SKM-1 (cell line): ENCODE results near the gene ZNF791.
"Not testable (repeated sequence)": the region's sequence is repeated elsewhere in the genome, so short reads cannot be mapped to it uniquely, and the experiment has no call there.

Experiments
- DNase-seq: peaks from one replicate; lab custom pipeline; 2025; ENCODE audit not compliant: unreplicated experiment; lab: John Stamatoyannopoulos, UW

Gene ZNF791

GRCh38 chr19:12628040-12629022, 17.6 kb downstream of the ZNF791 start:
- no peak for DNase-seq

DNA sequence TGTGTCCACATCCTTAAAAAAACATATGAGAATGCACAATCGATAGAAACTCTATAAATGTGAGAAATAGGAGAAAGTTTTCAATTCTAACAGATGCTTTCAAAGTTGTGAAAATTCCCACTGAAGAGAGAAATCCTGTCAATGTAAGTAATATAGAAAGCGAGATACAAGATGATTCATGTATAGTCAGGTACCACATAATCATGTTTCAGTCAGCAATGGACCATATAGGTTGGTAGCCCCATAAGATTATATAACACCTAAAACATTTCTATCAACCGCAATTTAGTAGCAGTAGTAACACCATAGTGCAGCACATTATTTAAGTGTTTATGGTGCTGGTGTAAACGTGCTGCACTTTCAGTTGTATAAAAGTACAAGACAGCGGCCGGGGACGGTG, 18.5 kb downstream of the ZNF791 start:
- DNase-seq = no peak

GRCh38 chr19:12636631-12637030, 25.9 kb downstream of the ZNF791 start:
- no peak for DNase-seq

DNA sequence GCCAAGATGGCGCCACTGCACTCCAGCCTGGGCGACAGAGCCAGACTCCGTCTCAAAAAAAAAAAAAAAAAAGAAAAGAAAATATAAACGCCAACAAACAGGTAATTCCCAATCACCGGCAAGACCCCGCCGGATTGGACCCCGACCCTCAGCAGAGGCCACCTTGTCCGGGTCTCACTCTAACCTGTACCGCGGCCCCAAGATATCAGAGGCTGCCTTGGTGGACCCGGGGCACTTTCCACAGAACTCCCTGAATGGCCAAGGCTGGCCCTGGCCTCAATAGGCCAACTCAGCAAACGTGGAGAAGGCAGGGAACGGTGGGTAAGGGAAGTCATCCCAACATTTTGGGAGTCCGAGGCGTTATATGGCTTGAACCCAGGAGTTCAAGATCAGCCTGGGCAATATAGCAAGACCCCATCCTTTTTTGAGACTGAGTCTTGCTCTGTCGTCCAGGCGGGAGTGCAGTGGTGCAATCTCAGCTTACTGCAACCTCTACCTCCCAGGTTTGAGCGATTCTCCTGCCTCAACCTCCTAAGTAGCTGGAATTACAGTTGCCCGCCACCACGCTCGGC, 28.0 kb downstream of the ZNF791 start:
- DNase-seq = no peak

DNA sequence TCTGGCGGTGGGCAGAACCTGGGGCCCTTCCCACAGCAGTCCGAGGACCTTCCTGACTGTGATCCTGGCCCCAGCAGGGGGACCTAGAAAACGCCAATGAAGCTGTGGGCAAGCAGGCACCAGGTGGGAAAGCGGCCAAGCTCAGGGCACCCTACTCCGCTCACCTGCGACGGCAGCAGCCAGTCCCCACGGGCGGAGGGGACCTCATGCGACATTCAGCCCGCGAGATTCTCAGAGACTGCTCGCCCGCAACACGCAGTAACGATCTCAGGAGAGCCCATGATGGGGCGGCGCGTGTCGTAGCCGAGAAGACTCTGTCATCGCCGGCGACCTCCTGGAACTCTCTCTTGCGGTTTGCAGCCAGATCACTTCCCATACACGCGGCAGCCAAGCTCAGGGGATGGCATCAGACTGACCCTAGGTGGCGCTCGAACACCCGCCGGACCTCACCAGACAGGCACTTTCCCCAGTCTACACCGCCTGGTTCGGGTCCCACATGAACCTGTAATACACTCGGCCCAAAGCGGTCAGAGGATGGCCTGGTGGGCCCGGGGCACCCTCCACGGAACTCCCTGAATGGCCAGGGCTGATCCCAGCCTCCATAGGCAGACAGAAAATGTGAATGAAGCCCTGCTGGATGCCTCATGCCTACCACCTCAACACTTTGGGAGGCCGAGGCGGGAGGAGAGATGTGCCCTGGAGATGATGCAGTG, 29.3 kb downstream of the ZNF791 start:
- DNase-seq = peak; percentile 74

GRCh38 chr19:12641456-12641855, 30.7 kb downstream of the ZNF791 start:
- DNase-seq = no peak

- DNase-seq = no peak
These were observed 31.8 kb downstream of the ZNF791 start for GRCh38 chr19:12642506-12642905.

- not testable (repeated sequence) for DNase-seq
These were observed 33.0 kb downstream of the ZNF791 start for GRCh38 chr19:12643716-12644115.

GRCh38 chr19:12646551-12646950, 35.8 kb downstream of the ZNF791 start:
- DNase-seq = no peak

- no peak for DNase-seq
These were observed 36.3 kb downstream of the ZNF791 start for GRCh38 chr19:12647047-12647446.

- no peak for DNase-seq
These were observed 36.9 kb downstream of the ZNF791 start for GRCh38 chr19:12647490-12648071.

GRCh38 chr19:12648088-12648487, 37.4 kb downstream of the ZNF791 start:
- DNase-seq = no peak

DNA sequence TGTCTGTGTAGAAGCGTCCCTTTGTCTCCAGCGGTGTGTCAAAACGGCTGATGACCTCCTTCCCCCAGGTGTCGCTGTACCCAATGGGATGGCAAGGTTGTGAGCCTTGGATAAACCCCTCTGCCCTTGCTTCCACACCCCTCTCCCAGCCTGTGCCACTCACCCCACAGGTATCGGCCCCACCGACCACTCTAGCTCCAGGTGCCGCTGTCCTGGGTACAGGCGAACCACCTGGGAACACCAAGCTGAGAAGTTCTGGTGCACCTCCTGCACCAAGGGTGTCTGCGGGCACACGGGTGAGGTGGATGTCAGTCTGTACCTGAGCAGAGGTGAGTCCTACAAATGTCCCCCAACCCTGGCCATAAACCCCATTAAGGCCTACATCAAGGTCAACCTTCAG, 39.2 kb downstream of the ZNF791 start:
- DNase-seq = no peak

DNA sequence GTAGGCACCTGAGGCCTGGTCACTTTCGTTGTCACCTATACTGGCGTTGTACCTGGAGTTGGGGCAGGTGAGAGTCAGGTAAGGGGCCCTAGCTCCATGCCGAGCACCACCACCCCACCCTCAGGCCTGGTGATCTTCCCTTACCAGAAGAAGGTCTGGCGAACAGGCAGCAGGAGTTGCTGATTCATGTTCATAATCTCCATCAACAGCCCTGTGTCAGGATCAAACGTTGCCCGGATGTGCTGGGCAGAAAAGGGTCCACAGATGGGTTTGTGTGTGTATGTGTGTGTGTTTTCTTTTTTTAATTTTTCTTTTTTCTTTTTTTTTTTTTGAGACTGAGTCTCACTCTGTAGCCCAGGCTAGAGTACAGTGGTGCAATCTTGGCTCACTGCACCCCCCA, 41.5 kb downstream of the ZNF791 start:
- no peak for DNase-seq

- no peak for DNase-seq
These were observed 44.8 kb downstream of the ZNF791 start for GRCh38 chr19:12655546-12655945.

DNA sequence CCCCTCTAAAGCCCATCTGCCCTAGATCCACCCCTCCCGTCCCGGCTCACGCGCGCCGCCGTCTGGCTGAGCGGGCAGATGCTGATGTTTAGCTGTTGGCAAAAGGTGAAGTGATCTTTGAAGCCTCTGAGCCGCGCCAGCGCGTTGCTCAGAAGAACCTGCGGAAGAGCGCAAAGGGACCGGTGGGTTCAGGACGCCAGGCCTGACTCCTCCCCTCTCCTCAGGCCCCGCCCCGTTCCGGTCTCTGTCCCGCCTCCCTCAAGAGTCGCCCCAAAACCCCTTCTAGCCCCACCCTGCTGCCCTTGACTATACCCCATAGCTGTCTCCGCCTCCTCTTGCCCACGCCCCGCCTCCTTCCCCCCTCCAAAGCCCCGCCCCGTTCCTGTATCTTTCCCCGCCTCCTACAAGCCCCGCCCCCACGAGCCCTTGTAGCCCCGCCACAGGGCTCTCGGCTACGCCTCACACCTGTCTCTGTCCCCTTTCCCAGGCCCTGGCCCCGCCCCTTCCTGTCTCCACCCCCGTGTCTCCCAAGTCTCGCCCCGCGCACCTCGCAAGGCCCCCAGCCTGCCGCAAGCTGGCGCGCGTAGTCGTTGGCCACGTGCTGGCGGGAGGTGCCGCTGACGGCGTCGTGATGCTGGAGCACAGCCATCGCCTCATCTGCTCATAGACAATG, 46.3 kb downstream of the ZNF791 start:
- DNase-seq = no peak

- no peak for DNase-seq
These were observed 47.2 kb downstream of the ZNF791 start for GRCh38 chr19:12657966-12658365.

- no peak for DNase-seq
These were observed 50.3 kb downstream of the ZNF791 start for GRCh38 chr19:12660980-12661379.

DNA sequence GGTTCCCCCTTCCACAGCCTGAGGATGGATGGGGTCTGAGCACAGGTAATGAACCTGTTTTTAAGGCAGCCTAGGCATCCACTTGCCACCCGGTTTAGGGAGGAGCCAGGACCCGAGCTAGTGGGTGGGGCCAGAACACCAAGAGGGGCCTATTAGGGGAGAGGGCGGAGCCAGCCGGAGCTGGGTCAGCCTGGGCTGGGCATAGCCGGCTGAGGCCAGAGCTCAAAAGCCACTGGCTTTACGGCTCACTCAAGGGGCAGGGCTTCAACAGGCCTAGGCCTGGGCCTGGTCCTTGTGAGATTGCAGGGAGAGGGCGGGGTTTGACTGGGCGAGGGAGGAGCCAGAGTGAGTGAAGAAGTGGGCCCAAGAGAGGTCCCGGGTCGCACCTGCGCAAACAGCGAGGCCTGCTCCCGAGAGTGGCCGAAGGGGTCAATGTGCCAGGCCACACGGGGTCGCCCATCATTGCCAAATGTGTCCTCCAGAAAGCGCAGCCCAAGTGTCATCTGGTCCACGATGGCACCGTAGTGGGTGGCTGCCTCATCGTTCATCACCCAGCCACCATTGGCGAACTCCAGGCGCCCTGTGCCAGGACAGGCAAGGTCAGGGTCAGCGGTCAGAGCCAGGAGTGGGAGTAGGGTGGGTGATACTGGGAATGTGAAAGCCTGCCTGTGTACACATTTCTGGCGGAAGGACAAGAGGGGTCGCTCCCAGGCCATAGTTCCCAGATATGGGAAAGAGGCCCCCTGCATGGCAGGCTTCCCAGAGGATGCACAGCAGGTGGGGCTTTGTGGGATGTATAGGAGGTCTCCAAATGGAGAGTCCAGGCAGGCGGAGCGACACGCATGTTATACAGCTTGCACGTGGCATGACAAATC, 53.9 kb downstream of the ZNF791 start:
- DNase-seq = no peak

DNA sequence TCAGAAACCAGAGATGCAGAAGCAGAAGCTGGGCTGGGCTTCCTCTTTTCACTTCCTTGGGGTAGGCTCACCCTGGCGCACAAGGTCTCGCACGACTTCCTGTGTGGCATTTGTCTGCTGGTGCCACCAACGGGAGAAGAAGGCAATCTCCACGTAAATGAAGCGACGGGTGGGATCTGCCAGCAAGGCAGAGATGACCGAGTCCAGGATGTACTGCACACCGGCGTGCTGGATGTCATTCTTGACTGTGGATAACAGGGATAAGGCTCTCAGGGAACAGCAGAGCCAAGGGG, 54.5 kb downstream of the ZNF791 start:
- DNase-seq = peak; percentile 85
